ENCODE results near the gene IL3.

DNA sequence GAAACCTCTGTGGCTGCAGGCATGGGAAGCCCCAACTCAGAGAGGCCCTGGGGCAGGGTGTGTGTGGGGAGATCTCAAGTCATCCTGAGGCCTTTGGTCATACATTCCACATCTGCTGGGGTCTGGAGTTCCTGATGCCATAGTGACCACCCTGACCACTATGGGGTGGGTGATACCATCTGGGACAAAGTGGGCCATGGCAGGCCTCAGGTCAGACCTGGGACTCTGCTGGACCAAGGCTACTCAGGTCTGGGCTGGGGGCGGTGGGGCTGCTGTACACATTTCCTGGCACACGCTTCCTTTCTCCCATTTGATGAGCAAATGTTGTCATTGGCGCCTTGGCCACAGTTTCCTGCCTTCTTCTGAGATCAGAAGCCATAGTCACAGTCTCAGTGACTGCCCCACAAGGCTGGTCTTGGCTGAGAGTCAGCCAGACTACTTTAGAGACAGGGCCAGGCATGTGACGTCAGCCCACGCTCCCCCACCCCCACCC, 33.9 kb upstream of the IL3 start:
- TF ChIP-seq CTCF (IDR thresholded peaks at IDR 0.05) (no peak), EZH2 (IDR thresholded peaks at IDR 0.05) (no peak), EZH2phosphoT487 (IDR thresholded peaks at IDR 0.05) (no peak)
